CD4-positive, alpha-beta T cell treated with Interleukin-6 for 4 hours (primary cell): ENCODE results near the gene MDGA2.

Experiments used
- DNase-seq: peaks from one replicate; pipeline ENCODE4 v3.0.0-alpha.2; 2020; ENCODE audit warnings: mixed read lengths

Gene MDGA2

GRCh38 chr14:47471075-47471474 is 204.3 kb downstream of the MDGA2 start:
- DNase-seq: no peak

- no peak for DNase-seq
Measured at GRCh38 chr14:47466916-47467315, 208.5 kb downstream of the MDGA2 start.

GRCh38 chr14:47454025-47454424 is 221.4 kb downstream of the MDGA2 start:
- DNase-seq: no peak

GRCh38 chr14:47447076-47447475 is 228.3 kb downstream of the MDGA2 start:
- DNase-seq: no peak

- no peak for DNase-seq
Measured at GRCh38 chr14:47442211-47442610, 233.2 kb downstream of the MDGA2 start.

GRCh38 chr14:47439953-47440352 is 235.5 kb downstream of the MDGA2 start:
- DNase-seq: no peak

GRCh38 chr14:47438650-47439140 is 236.7 kb downstream of the MDGA2 start:
- DNase-seq: no peak

GRCh38 chr14:47435331-47435965 is 240.0 kb downstream of the MDGA2 start:
- DNase-seq: no peak

- no peak for DNase-seq
Measured at GRCh38 chr14:47427629-47428028, 247.8 kb downstream of the MDGA2 start.

GRCh38 chr14:47425302-47425701 is 250.1 kb downstream of the MDGA2 start:
- no peak for DNase-seq

GRCh38 chr14:47422191-47422590 is 253.2 kb downstream of the MDGA2 start:
- DNase-seq: no peak

- no peak for DNase-seq
Measured at GRCh38 chr14:47411523-47411922, 263.9 kb downstream of the MDGA2 start.

GRCh38 chr14:47392326-47392725 is 283.1 kb downstream of the MDGA2 start:
- DNase-seq: no peak

- DNase-seq: no peak
Measured at GRCh38 chr14:47390831-47391504, 284.4 kb downstream of the MDGA2 start.

GRCh38 chr14:47389535-47389934 is 285.9 kb downstream of the MDGA2 start:
- no peak for DNase-seq

- no peak for DNase-seq
Measured at GRCh38 chr14:47366006-47366405, 309.4 kb downstream of the MDGA2 start.

GRCh38 chr14:47365233-47365632 is 310.2 kb downstream of the MDGA2 start:
- no peak for DNase-seq

- no peak for DNase-seq
Measured at GRCh38 chr14:47353186-47353585, 322.2 kb downstream of the MDGA2 start.

GRCh38 chr14:47346849-47347248 is 328.6 kb downstream of the MDGA2 start:
- DNase-seq: no peak

GRCh38 chr14:47345016-47345415 is 330.4 kb downstream of the MDGA2 start:
- DNase-seq: no peak

GRCh38 chr14:47332939-47333338 is 342.5 kb downstream of the MDGA2 start:
- DNase-seq: no peak

- DNase-seq: no peak
Measured at GRCh38 chr14:47332106-47332505, 343.3 kb downstream of the MDGA2 start.

- no peak for DNase-seq
Measured at GRCh38 chr14:47328376-47328775, 347.0 kb downstream of the MDGA2 start.

- no peak for DNase-seq
Measured at GRCh38 chr14:47327336-47327735, 348.1 kb downstream of the MDGA2 start.

GRCh38 chr14:47322751-47323150 is 352.7 kb downstream of the MDGA2 start:
- no peak for DNase-seq
